Esophagus squamous epithelium (tissue), 5 donors: ENCODE results near the gene USH2A. TPM values are rescaled to one million over a fixed set of nuclear protein-coding genes. Genes with fewer than 3 reads are reported as not detected.

ENCODE experiments used
- DNase-seq: peaks from one replicate; lab custom pipeline; 2025; lab: John Stamatoyannopoulos, UW
- H3K27ac ChIP-seq, 4 donors: fragments of 200-600 bp; sonication (generic); one replicate each; pipeline ENCODE4 v1.5.1; 2016 to 2019; ENCODE audit warnings: mild to moderate bottlenecking in 1 of 4
- H3K27me3 ChIP-seq, 4 donors: fragments of 200-600 bp; sonication (generic); 1 replicate in 3 of 4; 2 replicates in 1 of 4; pipeline versions ENCODE4 v1.5.1 to v1.6.0; 2017 to 2021; ENCODE audit warnings: antibody characterized with exemption in 1 of 4
- H3K36me3 ChIP-seq, 3 donors: fragments of 200-600 bp; sonication (generic); one replicate each; pipeline ENCODE4 v1.5.1; 2016 to 2019
- H3K4me1 ChIP-seq, 3 donors: fragments of 200-600 bp; sonication (generic); one replicate each; pipeline ENCODE4 v1.5.1; 2017 to 2019
- H3K4me3 ChIP-seq, 4 donors: fragments of 200-600 bp; sonication (generic); 1 replicate in 3 of 4; 2 replicates in 1 of 4; pipeline ENCODE4 v1.5.1; 2016 to 2019; ENCODE audit warnings: mild to moderate bottlenecking in 2 of 4, moderate library complexity in 1 of 4
- H3K9me3 ChIP-seq, 3 donors: fragments of 200-600 bp; sonication (generic); one replicate each; pipeline ENCODE4 v1.5.1; 2016 to 2019
- CTCF ChIP-seq, 6 experiments: fragments of 450-650 bp in 4 of 6; fragments of 200-600 bp in 2 of 6; sonication (generic) in 2 of 6; IDR thresholded peaks; one replicate each; pipeline ENCODE4 v1.5.1; 2016 to 2019; ENCODE audit warnings: antibody characterized with exemption in 6 of 6, mild to moderate bottlenecking in 4 of 6, moderate library complexity in 4 of 6
- POLR2A ChIP-seq, 4 donors: fragments of 450-650 bp; IDR thresholded peaks; one replicate each; pipeline ENCODE4 v1.6.1; 2017; ENCODE audit warnings: antibody characterized with exemption in 4 of 4, mild to moderate bottlenecking in 4 of 4, moderate library complexity in 3 of 4
- WGBS, 2 donors: methylation state at CpG; one replicate each; pipeline ENCODE4 v1.1.5; 2018; 5-methylcytosine and 5-hydroxymethylcytosine counted together
- intact Hi-C: fragments of 100-400 bp; cut with DNase I; formaldehyde crosslinking; loops from one replicate; pipeline ENCODE4 v1.15.0; 2022
- total RNA-seq, 4 donors: library from RNA; depleted of rRNA; stranded (reverse); fragments of >200 nt; gene quantifications; one replicate each; pipeline ENCODE4 v1.1.0, GENCODE V29; 2016
- donor health status: DM: yes; HTN: yes; CAD: no.

Gene USH2A
- total RNA-seq, 4 donors from 2014 or later = under 0.01 TPM; not detected in 3

GRCh38 chr1:216113181-216113580 lies 310.1 kb downstream of the USH2A start:
- Histone ChIP-seq H3K4me3 (no peak overlapping the region), H3K4me1 (no peaks in the 10 kb centered on the region), H3K27me3 (no peaks in the 10 kb centered on the region), H3K9me3 (no peaks in the 10 kb centered on the region), H3K36me3 (no peaks in the 10 kb centered on the region), H3K27ac (no peak overlapping the region)
- intact Hi-C loops = no loop called here
- TF ChIP-seq CTCF (IDR thresholded peaks at IDR 0.05) (no peak), POLR2A (IDR thresholded peaks at IDR 0.05) (no peak)
- WGBS, 2 donors = 78 to 87% methylated on average over 4 of the region's 4 CpGs
- DNase-seq = no peak

- 35 to 41% methylated on average over 2 of the region's 2 CpGs for WGBS, 2 donors
- TF ChIP-seq POLR2A (IDR thresholded peaks at IDR 0.05) (no peak), CTCF (IDR thresholded peaks at IDR 0.05) (no peak)
- Histone ChIP-seq H3K4me3 (no peak overlapping the region), H3K36me3 (no peaks in the 10 kb centered on the region), H3K9me3 (no peaks in the 10 kb centered on the region), H3K27ac (no peak overlapping the region), H3K4me1 (no peaks in the 10 kb centered on the region), H3K27me3 (no peaks in the 10 kb centered on the region)
- intact Hi-C loops = no loop called here
- no peak for DNase-seq
Measured at GRCh38 chr1:216111842-216112241, 311.4 kb downstream of the USH2A start.

- Histone ChIP-seq H3K27ac (no peak overlapping the region), H3K27me3 (no peaks in the 10 kb centered on the region), H3K36me3 (no peaks in the 10 kb centered on the region), H3K9me3 (no peaks in the 10 kb centered on the region), H3K4me1 (no peaks in the 10 kb centered on the region), H3K4me3 (no peak overlapping the region)
- no peak for DNase-seq
- intact Hi-C loops = no loop called here
- WGBS, 2 donors = 74 to 81% methylated on average over 1 to 4 of the region's 4 CpGs
- TF ChIP-seq CTCF (IDR thresholded peaks at IDR 0.05) (no peak), POLR2A (IDR thresholded peaks at IDR 0.05) (no peak)
Measured at GRCh38 chr1:216095400-216095799, 327.8 kb downstream of the USH2A start.

GRCh38 chr1:216090556-216090955 lies 332.7 kb downstream of the USH2A start:
- H3K27ac ChIP-seq = no peak overlapping the region
- DNase-seq = no peak
- no peak overlapping the region for H3K4me3 ChIP-seq
- TF ChIP-seq POLR2A (IDR thresholded peaks at IDR 0.05) (no peak), CTCF (IDR thresholded peaks at IDR 0.05) (no peak)
- no peaks in the 10 kb centered on the region for H3K36me3 ChIP-seq
- intact Hi-C loops = no loop called here
- WGBS, 2 donors = 82 to 83% methylated on average over 6 of the region's 6 CpGs
- H3K9me3 ChIP-seq = no peaks in the 10 kb centered on the region
- H3K4me1 ChIP-seq = no peaks in the 10 kb centered on the region
- H3K27me3 ChIP-seq = no peaks in the 10 kb centered on the region

GRCh38 chr1:216086678-216087077 lies 336.6 kb downstream of the USH2A start:
- DNase-seq = no peak
- Histone ChIP-seq H3K9me3 (no peaks in the 10 kb centered on the region), H3K36me3 (no peaks in the 10 kb centered on the region), H3K4me1 (no peaks in the 10 kb centered on the region), H3K4me3 (no peak overlapping the region), H3K27me3 (no peaks in the 10 kb centered on the region), H3K27ac (no peak overlapping the region)
- WGBS, 2 donors = 87 to 93% methylated on average over 3 of the region's 3 CpGs
- intact Hi-C loops = no loop called here
- no peak for TF ChIP-seq CTCF (IDR thresholded peaks at IDR 0.05)
- no peak for TF ChIP-seq POLR2A (IDR thresholded peaks at IDR 0.05)
